Keratinocyte (primary cell): ENCODE measurements around the gene TEKTIP1. TPM values are rescaled to one million over a fixed set of nuclear protein-coding genes. Genes with fewer than 3 reads are reported as not detected.
A peak's percentile ranks its signal among the peaks of the same experiment; 100 is the strongest.

Source experiments
- DNase-seq: peaks from one replicate; pipeline ENCODE4 v3.0.0-alpha.2; 2011; ENCODE audit warnings: low read depth, missing footprints, low spot score
- FAIRE-seq: peaks from 2 replicates; lab custom pipeline; 2011; peaks lifted over from hg19 to GRCh38; lab: Jason Lieb, UNC
- H2AFZ ChIP-seq: 2 replicates; pipeline ENCODE4 v1.6.0; 2012; ENCODE audit warnings: low read length, control low read depth, inconsistent platforms; ENCODE audit not compliant: control insufficient read depth
- H3K27ac ChIP-seq: 2 replicates; pipeline ENCODE4 v1.5.1; 2011; ENCODE audit warnings: low read length; ENCODE audit not compliant: control insufficient read depth, insufficient read depth
- H3K27me3 ChIP-seq: 3 replicates; pipeline ENCODE4 v1.6.0; 2011; ENCODE audit warnings: low read length; ENCODE audit not compliant: control insufficient read depth, insufficient read depth; ENCODE audit errors: extremely low read depth
- H3K36me3 ChIP-seq, 2 experiments: 2 replicates in 1 of 2; 3 replicates in 1 of 2; pipeline ENCODE4 v1.5.1; 2011; ENCODE audit warnings: low read length in 2 of 2, mild to moderate bottlenecking in 1 of 2; ENCODE audit not compliant: control insufficient read depth in 2 of 2, insufficient read depth in 2 of 2; ENCODE audit errors: extremely low read depth in 1 of 2
- H3K4me1 ChIP-seq: 3 replicates; pipeline ENCODE4 v1.5.1; 2011; ENCODE audit warnings: low read length; ENCODE audit not compliant: control insufficient read depth, insufficient read depth; ENCODE audit errors: extremely low read depth
- H3K4me2 ChIP-seq: 3 replicates; pipeline ENCODE4 v1.6.0; 2011; ENCODE audit warnings: low read depth, low read length; ENCODE audit not compliant: control insufficient read depth, insufficient read depth; ENCODE audit errors: extremely low read depth
- H3K4me3 ChIP-seq, 3 experiments: fragments of 200-600 bp in 1 of 3; sonication (generic) in 1 of 3; 2 replicates in 2 of 3; 3 replicates in 1 of 3; pipeline ENCODE4 v1.5.1; 2011 to 2016; ENCODE audit warnings: low read length in 3 of 3, mild to moderate bottlenecking in 3 of 3, control low read depth in 2 of 3, inconsistent platforms in 1 of 3, low read depth in 1 of 3, mixed read lengths in 1 of 3, mixed run types in 1 of 3, moderate library complexity in 1 of 3; ENCODE audit not compliant: control insufficient read depth in 2 of 3, insufficient read depth in 2 of 3; ENCODE audit errors: extremely low read depth in 1 of 3
- H3K79me2 ChIP-seq: 2 replicates; pipeline ENCODE4 v1.6.0; 2012; ENCODE audit warnings: low read length; ENCODE audit not compliant: control insufficient read depth, insufficient read depth
- H3K9ac ChIP-seq: 3 replicates; pipeline ENCODE4 v1.6.0; 2011; ENCODE audit warnings: low read length; ENCODE audit not compliant: control insufficient read depth, insufficient read depth; ENCODE audit errors: extremely low read depth
- H3K9me1 ChIP-seq: 3 replicates; pipeline ENCODE4 v1.6.0; 2011; ENCODE audit warnings: low read length; ENCODE audit not compliant: control insufficient read depth, insufficient read depth; ENCODE audit errors: extremely low read depth
- H3K9me3 ChIP-seq: 2 replicates; pipeline ENCODE4 v1.5.1; 2012; ENCODE audit warnings: low read depth, low read length; ENCODE audit not compliant: control insufficient read depth
- H4K20me1 ChIP-seq: 3 replicates; pipeline ENCODE4 v1.6.0; 2011; ENCODE audit warnings: low read length; ENCODE audit not compliant: control insufficient read depth, insufficient read depth; ENCODE audit errors: extremely low read depth
- EZH2 ChIP-seq: IDR thresholded peaks from one replicate; pipeline ENCODE4 v1.6.1; 2012; ENCODE audit warnings: inconsistent platforms, mild to moderate bottlenecking, low read length, moderate library complexity
- dilution Hi-C: fragments of 300-500 bp; cut with MboI; formaldehyde crosslinking; loops from one replicate; pipeline ENCODE4 v1.7.0; 2020; ENCODE audit warnings: low sequenced_read_pairs; ENCODE audit not compliant: extremely low pct_ligation_motif_present
- polyA plus RNA-seq, 5 experiments: library from polyadenylated mRNA; depleted of rRNA in 3 of 5; stranded (reverse) in 3 of 5; stranded (forward) in 1 of 5; unstranded in 1 of 5; fragments of >200 nt; gene quantifications; 1 replicate in 1 of 5; 2 replicates in 3 of 5; 3 replicates in 1 of 5; pipeline versions ENCODE4 v1.2.1 to v1.2.3, GENCODE V29; 2011 to 2012; ENCODE audit warnings: missing spikeins in 2 of 5, low read depth in 1 of 5, low replicate concordance in 1 of 5
- TF ChIP-seq, protein P1 (sequence below), 3 experiments: IDR thresholded peaks in 1 of 3; conservative IDR thresholded peaks in 1 of 3; optimal IDR thresholded peaks in 1 of 3; 2 replicates in 2 of 3; 3 replicates in 1 of 3; pipeline versions ENCODE3 to v1.5.1; 2011; ENCODE audit warnings: low read length in 3 of 3, mild to moderate bottlenecking in 3 of 3, moderate library complexity in 2 of 3, control low read depth in 1 of 3, inconsistent platforms in 1 of 3; ENCODE audit not compliant: insufficient read depth in 2 of 3; ENCODE audit errors: extremely low read depth in 1 of 3

Gene TEKTIP1
- polyA plus RNA-seq, 1 donor (not counting 4 experiments of a cell fraction or from before 2014, with no cell fraction given) = not detected

GRCh38 chr19:3575260-3575741, 36.3 kb downstream of the TEKTIP1 start:
- Histone ChIP-seq H3K27me3 (no peaks in the 10 kb centered on the region), H3K9me1 (no peaks in the 10 kb centered on the region), H3K9me3 (no peaks in the 10 kb centered on the region), H3K36me3 (peaks cover 2 to 3% of the 10 kb centered on the region in 2 experiments), H3K79me2 (no peaks in the 10 kb centered on the region), H3K4me3 (no peak overlapping the region), H3K9ac (no peak overlapping the region), H2AFZ (no peak overlapping the region), H3K4me1 (peaks cover 16% of the 10 kb centered on the region), H3K4me2 (no peak overlapping the region), H3K27ac (no peak overlapping the region), H4K20me1 (no peaks in the 10 kb centered on the region)
- no peak for DNase-seq
- no peak for FAIRE-seq
- TF ChIP-seq, protein P1, sequence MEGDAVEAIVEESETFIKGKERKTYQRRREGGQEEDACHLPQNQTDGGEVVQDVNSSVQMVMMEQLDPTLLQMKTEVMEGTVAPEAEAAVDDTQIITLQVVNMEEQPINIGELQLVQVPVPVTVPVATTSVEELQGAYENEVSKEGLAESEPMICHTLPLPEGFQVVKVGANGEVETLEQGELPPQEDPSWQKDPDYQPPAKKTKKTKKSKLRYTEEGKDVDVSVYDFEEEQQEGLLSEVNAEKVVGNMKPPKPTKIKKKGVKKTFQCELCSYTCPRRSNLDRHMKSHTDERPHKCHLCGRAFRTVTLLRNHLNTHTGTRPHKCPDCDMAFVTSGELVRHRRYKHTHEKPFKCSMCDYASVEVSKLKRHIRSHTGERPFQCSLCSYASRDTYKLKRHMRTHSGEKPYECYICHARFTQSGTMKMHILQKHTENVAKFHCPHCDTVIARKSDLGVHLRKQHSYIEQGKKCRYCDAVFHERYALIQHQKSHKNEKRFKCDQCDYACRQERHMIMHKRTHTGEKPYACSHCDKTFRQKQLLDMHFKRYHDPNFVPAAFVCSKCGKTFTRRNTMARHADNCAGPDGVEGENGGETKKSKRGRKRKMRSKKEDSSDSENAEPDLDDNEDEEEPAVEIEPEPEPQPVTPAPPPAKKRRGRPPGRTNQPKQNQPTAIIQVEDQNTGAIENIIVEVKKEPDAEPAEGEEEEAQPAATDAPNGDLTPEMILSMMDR (optimal IDR thresholded peaks at IDR 0.05 in 1 of 3, IDR thresholded peaks at IDR 0.05 in 1 of 3, conservative IDR thresholded peaks at IDR 0.05 in 1 of 3; ENCODE audit: extremely low read depth in 1 of 3, insufficient read depth in 2 of 3, low read length in 3 of 3) = peak in 2 of 3 experiments; percentile 12 to 30
- no peak for TF ChIP-seq EZH2
- dilution Hi-C loops = no loop called here

DNA sequence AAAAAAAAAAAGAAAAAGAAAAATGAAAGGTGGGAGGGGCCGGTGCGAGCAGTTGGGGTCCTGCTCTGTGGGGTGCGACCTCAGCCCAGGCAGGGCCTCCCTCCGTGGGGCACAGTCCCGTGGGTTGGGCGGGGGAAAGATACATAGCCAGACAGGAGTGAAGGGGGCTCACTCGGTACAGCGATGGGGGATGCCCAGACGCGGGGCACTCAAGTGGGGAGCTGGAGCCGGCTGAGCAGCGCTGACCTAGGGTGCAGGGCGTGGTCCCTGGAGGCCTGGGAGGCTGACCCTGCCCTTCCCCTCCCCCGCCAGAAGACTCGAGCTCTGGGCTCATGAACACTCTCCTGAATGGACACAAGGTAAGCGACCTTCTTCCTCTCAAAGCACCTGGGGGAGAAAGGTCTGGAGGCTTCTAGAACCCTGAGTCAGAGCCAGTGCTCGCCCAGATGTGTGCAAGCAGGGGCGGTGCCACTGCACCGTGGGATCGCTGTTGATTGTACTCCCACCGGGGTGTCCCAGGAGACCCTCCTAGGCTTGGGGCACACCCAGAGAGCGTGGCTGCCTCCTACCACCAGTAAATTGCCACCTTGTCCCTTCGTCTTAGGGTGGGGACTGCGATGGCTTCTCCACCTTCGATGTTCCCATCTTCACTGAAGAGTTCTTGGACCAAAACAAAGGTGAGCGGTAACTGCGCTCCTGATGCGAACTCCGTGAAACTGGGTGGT, 37.1 kb downstream of the TEKTIP1 start:
- H3K9me3 ChIP-seq = no peaks in the 10 kb centered on the region
- no peak overlapping the region for H2AFZ ChIP-seq
- H3K4me3 ChIP-seq = peak overlapping the region; percentile 25 to 71 (median 44)
- DNase-seq = no peak
- dilution Hi-C loops = no loop called here
- peak overlapping the region; percentile 33 for H3K9ac ChIP-seq
- H4K20me1 ChIP-seq = no peaks in the 10 kb centered on the region
- peak overlapping the region; percentile 92 for H3K4me2 ChIP-seq
- peaks cover 16% of the 10 kb centered on the region for H3K4me1 ChIP-seq
- no peaks in the 10 kb centered on the region for H3K9me1 ChIP-seq
- H3K27me3 ChIP-seq = no peaks in the 10 kb centered on the region
- TF ChIP-seq, protein P1 (optimal IDR thresholded peaks at IDR 0.05 in 1 of 3, IDR thresholded peaks at IDR 0.05 in 1 of 3, conservative IDR thresholded peaks at IDR 0.05 in 1 of 3; ENCODE audit: extremely low read depth in 1 of 3, insufficient read depth in 2 of 3, low read length in 3 of 3) = no peak
- TF ChIP-seq EZH2 = no peak
- FAIRE-seq = no peak
- H3K79me2 ChIP-seq = no peaks in the 10 kb centered on the region
- no peak overlapping the region for H3K27ac ChIP-seq
- H3K36me3 ChIP-seq = peaks cover 2 to 3% of the 10 kb centered on the region in 2 experiments
